Measurements from ENCODE around the gene KLK15.

DNA sequence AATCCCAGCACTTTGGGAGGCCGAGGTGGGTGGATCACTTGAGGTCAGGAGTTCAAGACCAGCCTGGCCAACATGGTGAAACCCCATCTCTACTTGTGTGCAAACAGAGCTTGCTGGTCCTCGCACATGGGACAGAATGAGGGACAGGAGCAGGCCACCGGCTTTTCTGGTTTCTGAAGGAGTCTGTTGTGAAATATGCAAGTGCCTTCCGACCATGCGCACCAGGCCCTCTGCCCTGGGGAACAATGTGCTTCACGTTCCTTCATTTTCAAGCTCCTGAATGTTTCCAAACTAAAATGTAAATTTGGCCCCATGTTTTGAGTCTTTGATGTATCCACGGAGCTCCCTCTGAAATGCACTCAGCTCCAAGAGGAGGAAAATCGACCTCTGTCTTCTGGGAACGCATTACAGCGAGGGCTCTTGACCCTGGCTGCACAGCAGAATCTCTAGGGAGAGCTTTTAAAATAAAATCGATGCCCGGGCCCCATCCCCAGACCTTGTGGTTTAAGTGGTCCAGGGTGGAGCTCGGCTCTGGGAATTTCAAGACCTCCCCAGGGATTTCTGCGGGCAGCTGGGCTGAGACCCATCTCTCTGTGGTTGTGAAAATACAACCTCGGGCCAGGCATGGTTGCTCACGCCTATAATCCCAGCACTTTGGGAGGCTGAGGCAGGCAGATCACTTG lies 52.5 kb downstream of the KLK15 start:
- TF ChIP-seq, protein P1, sequence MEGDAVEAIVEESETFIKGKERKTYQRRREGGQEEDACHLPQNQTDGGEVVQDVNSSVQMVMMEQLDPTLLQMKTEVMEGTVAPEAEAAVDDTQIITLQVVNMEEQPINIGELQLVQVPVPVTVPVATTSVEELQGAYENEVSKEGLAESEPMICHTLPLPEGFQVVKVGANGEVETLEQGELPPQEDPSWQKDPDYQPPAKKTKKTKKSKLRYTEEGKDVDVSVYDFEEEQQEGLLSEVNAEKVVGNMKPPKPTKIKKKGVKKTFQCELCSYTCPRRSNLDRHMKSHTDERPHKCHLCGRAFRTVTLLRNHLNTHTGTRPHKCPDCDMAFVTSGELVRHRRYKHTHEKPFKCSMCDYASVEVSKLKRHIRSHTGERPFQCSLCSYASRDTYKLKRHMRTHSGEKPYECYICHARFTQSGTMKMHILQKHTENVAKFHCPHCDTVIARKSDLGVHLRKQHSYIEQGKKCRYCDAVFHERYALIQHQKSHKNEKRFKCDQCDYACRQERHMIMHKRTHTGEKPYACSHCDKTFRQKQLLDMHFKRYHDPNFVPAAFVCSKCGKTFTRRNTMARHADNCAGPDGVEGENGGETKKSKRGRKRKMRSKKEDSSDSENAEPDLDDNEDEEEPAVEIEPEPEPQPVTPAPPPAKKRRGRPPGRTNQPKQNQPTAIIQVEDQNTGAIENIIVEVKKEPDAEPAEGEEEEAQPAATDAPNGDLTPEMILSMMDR (IDR thresholded peaks at IDR 0.05; ENCODE audit: low read length), result no peak
- no peak for TF ChIP-seq EZH2 (IDR thresholded peaks at IDR 0.05; ENCODE audit: borderline replicate concordance, low read length)
